ENCODE results near the gene ARL2BP.
A peak's percentile ranks its signal among the peaks of the same experiment; 100 is the strongest.

The ARL2BP gene

GRCh38 chr16:57238682-57239081, 6.4 kb upstream of the ARL2BP start:
- Histone ChIP-seq H3K36me3 (peaks cover 41% of the 10 kb centered on the region), H3K4me3 (ENCODE audit: low read depth in 1 of 2, low read length in 1 of 2) (no peak overlapping the region), H3K9me3 (no peaks in the 10 kb centered on the region), H3K27ac (no peak overlapping the region), H3K27me3 (no peaks in the 10 kb centered on the region), H3K4me1 (ENCODE audit: control insufficient read depth in 1 of 2, insufficient read depth in 1 of 2, low read depth in 1 of 2, low read length in 1 of 2) (peaks cover 5 to 7% of the 10 kb centered on the region in 2 experiments)
- TF ChIP-seq, protein P1, sequence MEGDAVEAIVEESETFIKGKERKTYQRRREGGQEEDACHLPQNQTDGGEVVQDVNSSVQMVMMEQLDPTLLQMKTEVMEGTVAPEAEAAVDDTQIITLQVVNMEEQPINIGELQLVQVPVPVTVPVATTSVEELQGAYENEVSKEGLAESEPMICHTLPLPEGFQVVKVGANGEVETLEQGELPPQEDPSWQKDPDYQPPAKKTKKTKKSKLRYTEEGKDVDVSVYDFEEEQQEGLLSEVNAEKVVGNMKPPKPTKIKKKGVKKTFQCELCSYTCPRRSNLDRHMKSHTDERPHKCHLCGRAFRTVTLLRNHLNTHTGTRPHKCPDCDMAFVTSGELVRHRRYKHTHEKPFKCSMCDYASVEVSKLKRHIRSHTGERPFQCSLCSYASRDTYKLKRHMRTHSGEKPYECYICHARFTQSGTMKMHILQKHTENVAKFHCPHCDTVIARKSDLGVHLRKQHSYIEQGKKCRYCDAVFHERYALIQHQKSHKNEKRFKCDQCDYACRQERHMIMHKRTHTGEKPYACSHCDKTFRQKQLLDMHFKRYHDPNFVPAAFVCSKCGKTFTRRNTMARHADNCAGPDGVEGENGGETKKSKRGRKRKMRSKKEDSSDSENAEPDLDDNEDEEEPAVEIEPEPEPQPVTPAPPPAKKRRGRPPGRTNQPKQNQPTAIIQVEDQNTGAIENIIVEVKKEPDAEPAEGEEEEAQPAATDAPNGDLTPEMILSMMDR (IDR thresholded peaks at IDR 0.05): no peak

GRCh38 chr16:57239107-57239506, 6.0 kb upstream of the ARL2BP start:
- no peak overlapping the region for H3K27ac ChIP-seq
- H3K27me3 ChIP-seq: no peaks in the 10 kb centered on the region
- no peak overlapping the region for H3K4me3 ChIP-seq (ENCODE audit: low read depth in 1 of 2, low read length in 1 of 2)
- no peaks in the 10 kb centered on the region for H3K9me3 ChIP-seq
- peaks cover 37% of the 10 kb centered on the region for H3K36me3 ChIP-seq
- peaks cover 7 to 8% of the 10 kb centered on the region in 2 experiments for H3K4me1 ChIP-seq (ENCODE audit: control insufficient read depth in 1 of 2, insufficient read depth in 1 of 2, low read depth in 1 of 2, low read length in 1 of 2)
- TF ChIP-seq, protein P1 (IDR thresholded peaks at IDR 0.05): no peak

GRCh38 chr16:57240851-57241250, 4.2 kb upstream of the ARL2BP start:
- TF ChIP-seq, protein P1 (IDR thresholded peaks at IDR 0.05): no peak
- H3K4me3 ChIP-seq (ENCODE audit: low read depth in 1 of 2, low read length in 1 of 2): no peak overlapping the region
- H3K9me3 ChIP-seq: no peaks in the 10 kb centered on the region
- H3K4me1 ChIP-seq (ENCODE audit: control insufficient read depth in 1 of 2, insufficient read depth in 1 of 2, low read depth in 1 of 2, low read length in 1 of 2): peaks cover 17 to 20% of the 10 kb centered on the region in 2 experiments
- H3K27ac ChIP-seq: peak overlapping the region; percentile 32
- no peaks in the 10 kb centered on the region for H3K27me3 ChIP-seq
- H3K36me3 ChIP-seq: peaks cover 22% of the 10 kb centered on the region

GRCh38 chr16:57242650-57243049, 2.4 kb upstream of the ARL2BP start:
- Histone ChIP-seq H3K4me1 (ENCODE audit: control insufficient read depth in 1 of 2, insufficient read depth in 1 of 2, low read depth in 1 of 2, low read length in 1 of 2) (peaks cover 21 to 25% of the 10 kb centered on the region in 2 experiments), H3K4me3 (ENCODE audit: low read depth in 1 of 2, low read length in 1 of 2) (no peak overlapping the region), H3K36me3 (peaks cover 19% of the 10 kb centered on the region), H3K9me3 (no peaks in the 10 kb centered on the region), H3K27ac (no peak overlapping the region), H3K27me3 (no peaks in the 10 kb centered on the region)
- TF ChIP-seq, protein P1 (IDR thresholded peaks at IDR 0.05): no peak

GRCh38 chr16:57244463-57244766, 644 bp upstream of the ARL2BP start:
- TF ChIP-seq, protein P1 (IDR thresholded peaks at IDR 0.05): no peak
- H3K9me3 ChIP-seq: no peaks in the 10 kb centered on the region

More at GRCh38 chr16:57244463-57244766, 644 bp upstream of the ARL2BP start:
- H3K27ac ChIP-seq: peak overlapping the region; percentile 87
- peak overlapping the region; percentile 69 to 92 for H3K4me3 ChIP-seq (ENCODE audit: low read depth in 1 of 2, low read length in 1 of 2)
- no peaks in the 10 kb centered on the region for H3K27me3 ChIP-seq
- H3K36me3 ChIP-seq: peaks cover 14% of the 10 kb centered on the region
- H3K4me1 ChIP-seq (ENCODE audit: control insufficient read depth in 1 of 2, insufficient read depth in 1 of 2, low read depth in 1 of 2, low read length in 1 of 2): peaks cover 21 to 25% of the 10 kb centered on the region in 2 experiments

All from neutrophil (primary cell).